ENCODE results near the gene CGGBP1. TPM values are rescaled to one million over a fixed set of nuclear protein-coding genes. Genes with fewer than 3 reads are reported as not detected.
A peak's percentile ranks its signal among the peaks of the same experiment; 100 is the strongest.

CGGBP1 gene
- total RNA-seq, 1 donor from 2014 or later, result 59.5 TPM

- Histone ChIP-seq H3K9me3 (ENCODE audit: insufficient read depth, low read depth, low read length) (peaks cover 4% of the 10 kb centered on the region), H3K27me3 (ENCODE audit: insufficient read depth, low read length) (no peaks in the 10 kb centered on the region), H3K27ac (ENCODE audit: low read depth, low read length) (no peak overlapping the region), H3K4me1 (ENCODE audit: insufficient read depth, low read length) (no peaks in the 10 kb centered on the region), H3K9ac (ENCODE audit: low read length) (no peak overlapping the region), H3K4me2 (ENCODE audit: low read length) (no peak overlapping the region), H3K36me3 (ENCODE audit: insufficient read depth, low read length) (no peaks in the 10 kb centered on the region), H2AFZ (ENCODE audit: low read depth, low read length) (no peak overlapping the region), H4K20me1 (ENCODE audit: insufficient read depth, low read length) (peaks cover 47% of the 10 kb centered on the region), H3K79me2 (ENCODE audit: insufficient read depth, low read length) (peaks cover 91% of the 10 kb centered on the region), H3K4me3 (ENCODE audit: insufficient read depth, low read depth, low read length) (no peak overlapping the region)
- DNase-seq (ENCODE audit: low read depth), result no peak
- no peak for TF ChIP-seq EZH2 (IDR thresholded peaks at IDR 0.05; ENCODE audit: insufficient read depth, low read length)
- no peak for TF ChIP-seq CTCF (IDR thresholded peaks at IDR 0.05; ENCODE audit: insufficient read depth, low read depth, low read length)
- H3K27ac Mint-ChIP-seq (ENCODE audit: unreplicated experiment), result no peak overlapping the region
- H3K27me3 Mint-ChIP-seq (ENCODE audit: low read depth, unreplicated experiment), result no peaks in the 10 kb centered on the region
- FAIRE-seq, result no peak
- H3K4me3 Mint-ChIP-seq (ENCODE audit: unreplicated experiment), result no peak overlapping the region
- H3K4me1 Mint-ChIP-seq (ENCODE audit: low read depth, unreplicated experiment), result no peaks in the 10 kb centered on the region
- no peaks in the 10 kb centered on the region for H3K36me3 Mint-ChIP-seq (ENCODE audit: low read depth, unreplicated experiment)
- H3K9me3 Mint-ChIP-seq (ENCODE audit: unreplicated experiment), result no peaks in the 10 kb centered on the region
Observed at GRCh38 chr3:88075072-88075471, 16.3 kb upstream of the CGGBP1 start.

- no peak for FAIRE-seq
- TF ChIP-seq EZH2 (IDR thresholded peaks at IDR 0.05; ENCODE audit: insufficient read depth, low read length), result no peak
- TF ChIP-seq CTCF (IDR thresholded peaks at IDR 0.05; ENCODE audit: insufficient read depth, low read depth, low read length), result no peak
- Histone ChIP-seq H3K4me1 (ENCODE audit: insufficient read depth, low read length) (no peaks in the 10 kb centered on the region), H3K4me2 (ENCODE audit: low read length) (peak overlapping the region; percentile 54), H3K27ac (ENCODE audit: low read depth, low read length) (no peak overlapping the region), H3K9me3 (ENCODE audit: insufficient read depth, low read depth, low read length) (no peaks in the 10 kb centered on the region), H3K79me2 (ENCODE audit: insufficient read depth, low read length) (peaks cover 92% of the 10 kb centered on the region), H4K20me1 (ENCODE audit: insufficient read depth, low read length) (peaks cover 57% of the 10 kb centered on the region), H3K27me3 (ENCODE audit: insufficient read depth, low read length) (no peaks in the 10 kb centered on the region), H3K9ac (ENCODE audit: low read length) (peak overlapping the region; percentile 2), H2AFZ (ENCODE audit: low read depth, low read length) (no peak overlapping the region), H3K36me3 (ENCODE audit: insufficient read depth, low read length) (peaks cover 4% of the 10 kb centered on the region), H3K4me3 (ENCODE audit: insufficient read depth, low read depth, low read length) (no peak overlapping the region)
- H3K36me3 Mint-ChIP-seq (ENCODE audit: low read depth, unreplicated experiment), result peaks cover 1% of the 10 kb centered on the region
- H3K4me1 Mint-ChIP-seq (ENCODE audit: low read depth, unreplicated experiment), result peaks cover 22% of the 10 kb centered on the region
- peak overlapping the region; percentile 99 for H3K4me3 Mint-ChIP-seq (ENCODE audit: unreplicated experiment)
- no peaks in the 10 kb centered on the region for H3K27me3 Mint-ChIP-seq (ENCODE audit: low read depth, unreplicated experiment)
- DNase-seq (ENCODE audit: low read depth), result no peak
- no peak overlapping the region for H3K27ac Mint-ChIP-seq (ENCODE audit: unreplicated experiment)
- no peaks in the 10 kb centered on the region for H3K9me3 Mint-ChIP-seq (ENCODE audit: unreplicated experiment)
Observed at GRCh38 chr3:88061746-88062145, 2.9 kb upstream of the CGGBP1 start.

GRCh38 chr3:88059380-88060170, 770 bp upstream of the CGGBP1 start:
- H3K36me3 Mint-ChIP-seq (ENCODE audit: low read depth, unreplicated experiment), result peaks cover 6% of the 10 kb centered on the region
- no peak for DNase-seq (ENCODE audit: low read depth)
- H3K36me3 ChIP-seq (ENCODE audit: insufficient read depth, low read length), result peaks cover 20% of the 10 kb centered on the region
- H2AFZ ChIP-seq (ENCODE audit: low read depth, low read length), result peak overlapping the region; percentile 85
- H3K27ac Mint-ChIP-seq (ENCODE audit: unreplicated experiment), result peak overlapping the region; percentile 77
- peaks cover 51% of the 10 kb centered on the region for H4K20me1 ChIP-seq (ENCODE audit: insufficient read depth, low read length)
- peak overlapping the region; percentile 82 for H3K27ac ChIP-seq (ENCODE audit: low read depth, low read length)
- no peaks in the 10 kb centered on the region for H3K27me3 ChIP-seq (ENCODE audit: insufficient read depth, low read length)
- peak overlapping the region; percentile 99 for H3K4me3 Mint-ChIP-seq (ENCODE audit: unreplicated experiment)
- no peaks in the 10 kb centered on the region for H3K27me3 Mint-ChIP-seq (ENCODE audit: low read depth, unreplicated experiment)
- no peak for FAIRE-seq
- peak overlapping the region; percentile 98 for H3K4me3 ChIP-seq (ENCODE audit: insufficient read depth, low read depth, low read length)
- H3K4me1 Mint-ChIP-seq (ENCODE audit: low read depth, unreplicated experiment), result peaks cover 22% of the 10 kb centered on the region
- no peaks in the 10 kb centered on the region for H3K9me3 ChIP-seq (ENCODE audit: insufficient read depth, low read depth, low read length)
- H3K4me2 ChIP-seq (ENCODE audit: low read length), result peak overlapping the region; percentile 95
- H3K9me3 Mint-ChIP-seq (ENCODE audit: unreplicated experiment), result no peaks in the 10 kb centered on the region
- H3K79me2 ChIP-seq (ENCODE audit: insufficient read depth, low read length), result peaks cover 84% of the 10 kb centered on the region
- TF ChIP-seq CTCF (IDR thresholded peaks at IDR 0.05; ENCODE audit: insufficient read depth, low read depth, low read length) (no peak), EZH2 (IDR thresholded peaks at IDR 0.05; ENCODE audit: insufficient read depth, low read length) (no peak)
- no peaks in the 10 kb centered on the region for H3K4me1 ChIP-seq (ENCODE audit: insufficient read depth, low read length)
- peak overlapping the region; percentile 93 for H3K9ac ChIP-seq (ENCODE audit: low read length)
